Endothelial cell (in vitro differentiated cells): Measurements from ENCODE around the gene GRIK5. TPM values are rescaled to one million over a fixed set of nuclear protein-coding genes. Genes with fewer than 3 reads are reported as not detected.

Experiments
- DNase-seq: peaks from one replicate; pipeline ENCODE4 v3.0.0; 2021; ENCODE audit warnings: low spot score
- H3K27ac Mint-ChIP-seq: one replicate; pipeline ENCODE4 v1.8.0; 2021; ENCODE audit warnings: mixed read lengths, inconsistent platforms; ENCODE audit not compliant: unreplicated experiment
- H3K27me3 Mint-ChIP-seq: one replicate; pipeline ENCODE4 v1.8.0; 2021; ENCODE audit warnings: mild to moderate bottlenecking, moderate library complexity, mixed read lengths, inconsistent platforms; ENCODE audit not compliant: unreplicated experiment
- H3K36me3 Mint-ChIP-seq: one replicate; pipeline ENCODE4 v1.8.0; 2021; ENCODE audit warnings: mild to moderate bottlenecking, low read depth, mixed read lengths, inconsistent platforms; ENCODE audit not compliant: unreplicated experiment
- H3K4me1 Mint-ChIP-seq: one replicate; pipeline ENCODE4 v1.8.0; 2021; ENCODE audit warnings: mild to moderate bottlenecking, mixed read lengths, inconsistent platforms; ENCODE audit not compliant: unreplicated experiment
- H3K4me3 Mint-ChIP-seq: one replicate; pipeline ENCODE4 v1.8.0; 2021; ENCODE audit warnings: mild to moderate bottlenecking, mixed read lengths, inconsistent platforms; ENCODE audit not compliant: unreplicated experiment
- H3K9me3 Mint-ChIP-seq: one replicate; pipeline ENCODE4 v1.8.0; 2021; ENCODE audit warnings: mixed read lengths, inconsistent platforms; ENCODE audit not compliant: unreplicated experiment
- total RNA-seq: library from RNA; stranded (reverse); fragmentation: NEBNext Ultra II Directional; extraction: Animal tissue kit (Norgen Biotek cat#: 25700); gene quantifications from one replicate; pipeline ENCODE4 v1.2.1, GENCODE V29; 2021; ENCODE audit not compliant: unreplicated experiment
- TF ChIP-seq, protein P1 (sequence below): fragments of 200-600 bp; sonication (generic); IDR thresholded peaks from one replicate; pipeline ENCODE4 v1.5.0; 2021; ENCODE audit warnings: antibody characterized with exemption; ENCODE audit not compliant: unreplicated experiment

The GRIK5 gene
- total RNA-seq, 1 donor from 2014 or later = 18.4 TPM

GRCh38 chr19:41991025-41991424 lies 79.0 kb downstream of the GRIK5 start:
- no peak for DNase-seq
- Mint-ChIP-seq H3K36me3 (peaks cover 7% of the 10 kb centered on the region), H3K4me1 (peaks cover 10% of the 10 kb centered on the region), H3K27me3 (peaks cover 12% of the 10 kb centered on the region), H3K9me3 (no peaks in the 10 kb centered on the region), H3K27ac (no peak overlapping the region), H3K4me3 (no peak overlapping the region)
- TF ChIP-seq, protein P1, sequence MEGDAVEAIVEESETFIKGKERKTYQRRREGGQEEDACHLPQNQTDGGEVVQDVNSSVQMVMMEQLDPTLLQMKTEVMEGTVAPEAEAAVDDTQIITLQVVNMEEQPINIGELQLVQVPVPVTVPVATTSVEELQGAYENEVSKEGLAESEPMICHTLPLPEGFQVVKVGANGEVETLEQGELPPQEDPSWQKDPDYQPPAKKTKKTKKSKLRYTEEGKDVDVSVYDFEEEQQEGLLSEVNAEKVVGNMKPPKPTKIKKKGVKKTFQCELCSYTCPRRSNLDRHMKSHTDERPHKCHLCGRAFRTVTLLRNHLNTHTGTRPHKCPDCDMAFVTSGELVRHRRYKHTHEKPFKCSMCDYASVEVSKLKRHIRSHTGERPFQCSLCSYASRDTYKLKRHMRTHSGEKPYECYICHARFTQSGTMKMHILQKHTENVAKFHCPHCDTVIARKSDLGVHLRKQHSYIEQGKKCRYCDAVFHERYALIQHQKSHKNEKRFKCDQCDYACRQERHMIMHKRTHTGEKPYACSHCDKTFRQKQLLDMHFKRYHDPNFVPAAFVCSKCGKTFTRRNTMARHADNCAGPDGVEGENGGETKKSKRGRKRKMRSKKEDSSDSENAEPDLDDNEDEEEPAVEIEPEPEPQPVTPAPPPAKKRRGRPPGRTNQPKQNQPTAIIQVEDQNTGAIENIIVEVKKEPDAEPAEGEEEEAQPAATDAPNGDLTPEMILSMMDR = no peak

DNA sequence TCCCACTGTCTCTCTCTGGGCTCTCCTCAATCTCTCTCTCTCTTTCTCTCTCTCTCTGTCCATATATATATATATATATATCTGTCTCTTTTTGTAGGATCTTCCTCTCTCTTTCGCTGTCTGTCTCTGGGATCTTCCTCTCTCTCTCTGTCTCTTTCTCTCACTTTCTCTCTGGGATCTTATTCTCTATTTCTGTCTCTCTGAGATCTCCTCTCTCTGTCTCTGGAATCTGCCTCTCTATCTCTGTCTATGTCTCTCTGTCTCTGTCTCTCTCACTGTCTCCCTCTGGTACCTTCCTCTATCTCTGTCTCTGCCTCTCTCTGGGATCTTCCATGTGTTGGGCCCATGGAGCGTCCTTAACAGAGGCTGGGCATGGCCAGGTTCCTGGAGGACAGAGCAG lies 79.4 kb downstream of the GRIK5 start:
- Mint-ChIP-seq H3K4me3 (no peak overlapping the region), H3K27me3 (peaks cover 10% of the 10 kb centered on the region), H3K4me1 (peaks cover 10% of the 10 kb centered on the region), H3K27ac (no peak overlapping the region), H3K9me3 (no peaks in the 10 kb centered on the region), H3K36me3 (peaks cover 7% of the 10 kb centered on the region)
- DNase-seq = no peak
- TF ChIP-seq, protein P1 = no peak

DNA sequence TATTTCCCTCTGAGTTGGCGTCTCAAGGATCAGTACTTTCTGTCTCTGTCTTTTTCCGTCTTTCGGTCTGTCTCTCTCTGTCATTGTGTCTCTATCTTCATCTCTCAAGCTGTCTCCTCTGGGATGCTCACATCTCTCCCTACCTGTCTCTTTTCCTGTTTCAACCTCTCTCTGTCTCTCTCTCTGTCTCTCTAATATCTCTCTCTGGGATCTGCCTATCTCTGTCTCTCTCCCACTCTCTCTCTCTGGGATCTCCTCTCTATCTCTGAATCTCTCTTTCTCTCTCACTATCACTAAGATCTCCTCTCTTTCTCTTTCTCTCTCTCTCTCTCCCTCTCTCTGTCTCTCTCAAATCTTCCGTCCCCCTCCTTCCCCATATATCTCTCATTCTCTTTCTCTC lies 80.0 kb downstream of the GRIK5 start:
- Mint-ChIP-seq H3K27me3 (peaks cover 6% of the 10 kb centered on the region), H3K4me3 (no peak overlapping the region), H3K27ac (no peak overlapping the region), H3K36me3 (peaks cover 3% of the 10 kb centered on the region), H3K4me1 (peaks cover 6% of the 10 kb centered on the region), H3K9me3 (no peaks in the 10 kb centered on the region)
- no peak for DNase-seq
- TF ChIP-seq, protein P1 = no peak

- DNase-seq = no peak
- TF ChIP-seq, protein P1 = no peak
- Mint-ChIP-seq H3K4me3 (no peak overlapping the region), H3K9me3 (no peaks in the 10 kb centered on the region), H3K27me3 (peaks cover 3% of the 10 kb centered on the region), H3K27ac (no peak overlapping the region), H3K36me3 (no peaks in the 10 kb centered on the region), H3K4me1 (peaks cover 3% of the 10 kb centered on the region)
Measured at GRCh38 chr19:41988947-41989346, 81.1 kb downstream of the GRIK5 start.

GRCh38 chr19:41987141-41987860 lies 82.7 kb downstream of the GRIK5 start:
- no peaks in the 10 kb centered on the region for H3K4me1 Mint-ChIP-seq
- no peaks in the 10 kb centered on the region for H3K36me3 Mint-ChIP-seq
- no peak for DNase-seq
- TF ChIP-seq, protein P1 = no peak
- no peak overlapping the region for H3K27ac Mint-ChIP-seq
- H3K27me3 Mint-ChIP-seq = no peaks in the 10 kb centered on the region
- no peak overlapping the region for H3K4me3 Mint-ChIP-seq
- no peaks in the 10 kb centered on the region for H3K9me3 Mint-ChIP-seq
